Activated naive CD8-positive, alpha-beta T cell treated with anti-CD3 and anti-CD28 coated beads, Interleukin-2, amount 50 U/mL, for 24 hours (primary cell): Measurements from ENCODE around the gene TEX2.
A peak's percentile ranks its signal among the peaks of the same experiment; 100 is the strongest.
"Not testable (repeated sequence)": the region's sequence is repeated elsewhere in the genome, so short reads cannot be mapped to it uniquely, and the experiment has no call there.

Experiments
- ATAC-seq: fragments of 150-1000 bp; cut with Tn5 transposase; one replicate; pipeline ENCODE4 v1.10.0; 2021
- DNase-seq: peaks from one replicate; pipeline ENCODE4 v3.0.0; 2021
- H3K27ac Mint-ChIP-seq: one replicate; pipeline ENCODE4 v1.8.0; 2021; ENCODE audit warnings: mild to moderate bottlenecking, mixed read lengths
- H3K27me3 Mint-ChIP-seq: one replicate; pipeline ENCODE4 v1.8.0; 2021; ENCODE audit warnings: mixed read lengths
- H3K36me3 Mint-ChIP-seq: one replicate; pipeline ENCODE4 v1.8.0; 2021; ENCODE audit warnings: low read depth, mixed read lengths
- H3K4me1 Mint-ChIP-seq: one replicate; pipeline ENCODE4 v1.8.0; 2021; ENCODE audit warnings: mixed read lengths
- H3K4me3 Mint-ChIP-seq: one replicate; pipeline ENCODE4 v1.8.0; 2021; ENCODE audit warnings: mild to moderate bottlenecking, moderate library complexity, mixed read lengths
- H3K9me3 Mint-ChIP-seq: one replicate; pipeline ENCODE4 v1.8.0; 2021; ENCODE audit warnings: mixed read lengths

The TEX2 gene

DNA sequence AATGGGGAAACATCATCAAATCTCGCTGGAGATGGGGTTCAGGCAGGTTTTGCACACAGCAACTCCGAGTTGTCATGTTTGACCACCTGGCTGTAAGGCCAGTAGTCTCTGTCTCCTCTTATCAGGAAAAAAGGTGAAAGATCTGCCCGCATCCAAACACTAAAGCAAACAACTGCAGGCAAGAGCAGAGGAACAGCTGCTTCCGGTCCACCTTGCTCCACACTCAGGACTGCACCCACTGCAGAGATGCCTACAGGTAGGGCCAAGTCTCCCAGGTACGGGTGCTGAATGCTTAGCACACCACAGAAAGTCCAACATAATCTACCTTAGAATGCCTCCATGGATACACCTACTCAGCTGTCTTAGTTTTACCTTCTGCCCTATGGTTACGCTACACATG lies 7.3 kb downstream of the TEX2 start:
- Mint-ChIP-seq H3K4me1 (peaks cover 13% of the 10 kb centered on the region), H3K27me3 (no peaks in the 10 kb centered on the region), H3K36me3 (no peaks in the 10 kb centered on the region), H3K4me3 (no peak overlapping the region), H3K9me3 (no peaks in the 10 kb centered on the region), H3K27ac (no peak overlapping the region)
- DNase-seq (no peak), ATAC-seq (no peak)

DNA sequence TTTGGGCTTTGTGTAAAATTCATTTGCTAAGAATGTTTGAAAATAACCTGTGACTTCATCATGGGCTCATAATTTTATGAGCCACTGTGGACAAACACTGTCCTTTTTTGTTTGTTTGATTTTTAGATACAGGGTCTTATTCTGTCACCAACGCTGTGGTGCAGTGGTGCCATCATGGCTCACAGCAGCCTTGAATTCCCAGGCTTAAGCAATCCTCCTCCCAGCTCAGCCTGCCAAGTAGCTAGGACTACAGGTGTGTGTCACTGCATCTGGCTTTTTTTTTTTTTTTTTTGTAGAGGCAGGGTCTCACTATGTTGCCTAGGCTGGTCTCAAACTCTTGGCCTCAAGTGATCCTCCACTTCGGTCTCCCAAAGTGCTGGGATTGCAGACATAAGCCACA lies 8.3 kb downstream of the TEX2 start:
- DNase-seq (no peak), ATAC-seq (no peak)
- no peaks in the 10 kb centered on the region for H3K36me3 Mint-ChIP-seq
- peaks cover 4% of the 10 kb centered on the region for H3K4me1 Mint-ChIP-seq
- no peaks in the 10 kb centered on the region for H3K9me3 Mint-ChIP-seq
- H3K27me3 Mint-ChIP-seq = no peaks in the 10 kb centered on the region
- no peak overlapping the region for H3K27ac Mint-ChIP-seq
- H3K4me3 Mint-ChIP-seq = no peak overlapping the region

DNA sequence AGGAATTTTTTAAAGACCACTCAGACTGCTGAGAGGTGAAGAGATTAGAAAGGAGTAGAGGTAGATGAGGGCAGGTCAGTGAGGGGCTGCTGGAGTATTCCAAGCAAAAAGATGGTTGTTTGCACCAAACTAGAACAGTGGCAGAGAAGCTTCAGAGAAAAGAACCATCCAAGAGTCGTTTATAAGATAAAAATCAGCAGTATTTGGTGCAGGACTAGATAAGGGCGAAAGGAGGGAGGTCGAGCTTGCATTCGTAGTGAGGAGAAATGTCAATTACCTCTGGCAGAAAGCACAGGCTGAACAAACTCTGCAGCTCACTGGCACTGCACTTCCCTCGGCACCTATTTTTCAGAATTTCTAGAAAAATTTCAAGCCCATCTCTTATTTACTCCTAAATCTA lies 9.6 kb downstream of the TEX2 start:
- no peaks in the 10 kb centered on the region for H3K9me3 Mint-ChIP-seq
- H3K36me3 Mint-ChIP-seq = no peaks in the 10 kb centered on the region
- H3K4me3 Mint-ChIP-seq = no peak overlapping the region
- no peaks in the 10 kb centered on the region for H3K27me3 Mint-ChIP-seq
- peaks cover 3% of the 10 kb centered on the region for H3K4me1 Mint-ChIP-seq
- ATAC-seq (no peak), DNase-seq (no peak)
- no peak overlapping the region for H3K27ac Mint-ChIP-seq

DNA sequence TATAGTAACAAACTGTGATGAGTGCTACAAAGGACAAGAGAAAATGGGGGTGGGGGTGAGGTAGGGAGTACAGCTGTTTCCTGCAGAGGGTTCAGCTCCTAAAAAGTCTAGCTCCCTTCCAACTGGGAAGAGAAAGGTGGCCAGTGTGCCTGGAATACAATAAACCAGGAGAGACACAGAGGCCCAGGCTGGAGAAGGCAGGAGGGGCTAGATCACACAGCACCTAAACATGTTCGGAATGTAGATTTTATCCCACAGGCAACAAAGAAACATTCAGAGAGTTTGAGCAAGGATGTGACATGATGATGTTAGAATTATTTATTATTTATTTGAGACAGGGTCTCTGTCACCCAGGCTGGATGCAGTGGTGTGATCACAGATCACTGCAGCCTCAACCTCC lies 10.2 kb downstream of the TEX2 start:
- ATAC-seq (no peak), DNase-seq (no peak)
- no peak overlapping the region for H3K4me3 Mint-ChIP-seq
- H3K9me3 Mint-ChIP-seq = no peaks in the 10 kb centered on the region
- peaks cover 3% of the 10 kb centered on the region for H3K4me1 Mint-ChIP-seq
- no peak overlapping the region for H3K27ac Mint-ChIP-seq
- no peaks in the 10 kb centered on the region for H3K27me3 Mint-ChIP-seq
- no peaks in the 10 kb centered on the region for H3K36me3 Mint-ChIP-seq

DNA sequence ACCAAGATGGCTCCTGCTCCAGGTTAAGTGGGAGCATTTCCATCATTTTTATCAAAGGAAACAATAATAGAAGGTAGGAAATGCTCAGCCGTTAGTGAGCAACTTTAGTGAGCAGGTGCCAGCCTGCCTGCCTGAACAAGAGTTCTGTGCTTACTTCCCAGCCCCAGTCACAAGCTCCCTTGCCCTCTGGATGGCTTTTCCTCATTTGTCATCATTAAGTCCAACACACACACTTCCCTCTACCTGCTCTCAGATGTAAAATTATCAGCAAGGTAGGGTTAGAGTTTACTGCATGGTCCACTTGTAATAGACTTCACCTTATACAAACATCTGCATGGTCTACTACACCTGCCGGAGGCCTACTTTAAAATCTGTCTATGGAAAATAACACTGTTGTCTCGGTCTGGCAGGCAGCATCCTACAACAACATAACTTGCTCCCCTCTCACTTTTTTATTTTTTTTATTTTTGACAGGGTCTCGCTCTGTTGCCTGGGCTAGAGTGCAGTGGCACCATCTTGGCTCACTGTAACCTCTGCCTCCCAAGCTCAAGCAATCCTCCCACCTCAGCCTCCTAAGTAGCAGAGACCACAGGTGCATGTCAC lies 12.7 kb downstream of the TEX2 start:
- no peaks in the 10 kb centered on the region for H3K9me3 Mint-ChIP-seq
- no peaks in the 10 kb centered on the region for H3K36me3 Mint-ChIP-seq
- no peak overlapping the region for H3K4me3 Mint-ChIP-seq
- DNase-seq (no peak), ATAC-seq (no peak)
- no peak overlapping the region for H3K27ac Mint-ChIP-seq
- no peaks in the 10 kb centered on the region for H3K27me3 Mint-ChIP-seq
- no peaks in the 10 kb centered on the region for H3K4me1 Mint-ChIP-seq

DNA sequence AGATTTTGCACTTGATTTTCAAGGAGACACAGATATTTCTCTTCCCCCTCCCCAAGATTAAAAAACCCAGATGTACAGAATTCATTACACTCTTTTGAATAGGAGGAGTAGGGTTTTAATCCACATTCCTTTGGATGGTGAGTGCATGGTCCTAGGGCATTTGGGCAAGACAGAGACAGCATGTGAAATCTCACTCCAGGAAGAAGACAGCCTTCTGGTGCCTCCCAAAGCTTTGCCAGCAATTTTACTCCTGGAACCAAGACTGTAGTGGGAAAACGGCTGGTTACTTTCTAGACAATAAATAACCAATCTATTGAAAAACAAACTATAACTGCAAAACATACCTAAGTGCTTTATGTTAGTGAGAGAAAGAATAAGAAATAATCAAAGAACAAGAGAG lies 15.2 kb downstream of the TEX2 start:
- Mint-ChIP-seq H3K4me3 (no peak overlapping the region), H3K27me3 (no peaks in the 10 kb centered on the region), H3K4me1 (peaks cover 7% of the 10 kb centered on the region), H3K27ac (no peak overlapping the region), H3K36me3 (no peaks in the 10 kb centered on the region), H3K9me3 (no peaks in the 10 kb centered on the region)
- ATAC-seq = no peak
- DNase-seq = no peak

DNA sequence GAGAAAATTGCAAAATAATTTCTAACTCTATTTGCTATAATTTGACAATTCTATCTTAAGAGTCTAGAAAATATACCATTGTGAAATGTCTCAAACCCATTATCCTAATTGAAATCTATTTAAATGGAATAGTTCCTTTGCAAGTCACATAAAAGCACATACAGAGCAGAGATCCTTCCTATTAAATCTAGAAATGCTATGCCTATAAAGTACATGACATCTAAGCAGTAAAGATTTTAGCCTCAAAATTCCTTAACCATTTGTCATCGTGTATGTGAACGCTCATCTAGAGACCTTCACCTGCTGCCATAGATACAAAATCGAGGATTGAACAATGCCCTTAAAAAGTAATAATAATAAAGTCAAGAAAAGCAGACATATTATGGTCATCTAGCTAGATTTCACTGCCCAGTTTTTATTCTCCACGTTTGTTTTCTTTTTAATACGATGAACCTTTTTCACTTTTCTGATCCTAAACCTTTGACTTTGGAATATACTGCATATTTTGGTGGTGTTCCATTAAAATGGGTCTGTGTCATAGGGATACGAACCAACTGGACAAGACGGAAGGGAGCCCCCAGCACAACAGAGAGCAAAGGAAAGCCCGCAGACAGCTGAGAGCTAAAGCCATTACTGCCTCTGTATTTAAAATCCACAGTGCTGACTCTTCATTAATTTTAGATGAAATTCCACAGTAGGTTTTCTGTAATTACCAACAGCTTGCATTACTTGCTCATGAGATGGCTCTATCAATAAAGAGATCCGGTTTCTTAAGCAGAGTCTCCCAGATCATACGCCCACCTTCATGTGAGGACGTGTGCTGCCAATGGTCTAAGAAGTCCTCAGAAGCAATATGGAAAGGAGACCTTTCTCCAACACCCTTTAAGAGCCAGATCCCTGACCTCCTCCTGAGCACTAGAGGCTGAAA lies 17.6 kb downstream of the TEX2 start:
- H3K4me1 Mint-ChIP-seq = peaks cover 11% of the 10 kb centered on the region
- DNase-seq (no peak), ATAC-seq (no peak)
- H3K27me3 Mint-ChIP-seq = no peaks in the 10 kb centered on the region
- H3K4me3 Mint-ChIP-seq = no peak overlapping the region
- H3K27ac Mint-ChIP-seq = no peak overlapping the region
- no peaks in the 10 kb centered on the region for H3K9me3 Mint-ChIP-seq
- no peaks in the 10 kb centered on the region for H3K36me3 Mint-ChIP-seq

DNA sequence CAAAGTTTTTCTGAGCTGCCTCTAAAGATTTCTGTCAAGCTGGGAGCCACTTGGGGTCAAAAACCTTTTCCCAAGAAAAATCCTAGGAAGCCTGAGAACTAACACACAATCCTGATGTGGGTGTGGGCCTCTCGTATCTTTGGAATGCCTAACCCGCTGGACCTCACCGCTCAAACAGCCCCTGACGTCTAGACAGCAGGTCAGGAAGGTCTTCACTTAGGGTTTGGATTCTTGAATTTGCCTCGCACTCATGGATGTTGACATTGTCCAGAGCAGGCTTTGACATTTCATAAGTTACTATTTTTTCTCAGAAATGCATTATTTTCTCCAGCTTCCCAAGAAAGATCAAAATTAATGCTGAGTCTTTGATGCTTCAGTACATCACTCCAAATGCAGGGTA lies 18.9 kb downstream of the TEX2 start:
- H3K9me3 Mint-ChIP-seq = no peaks in the 10 kb centered on the region
- DNase-seq = no peak
- H3K27me3 Mint-ChIP-seq = no peaks in the 10 kb centered on the region
- H3K36me3 Mint-ChIP-seq = no peaks in the 10 kb centered on the region
- no peak overlapping the region for H3K27ac Mint-ChIP-seq
- H3K4me3 Mint-ChIP-seq = no peak overlapping the region
- peaks cover 20% of the 10 kb centered on the region for H3K4me1 Mint-ChIP-seq
- ATAC-seq = no peak

DNA sequence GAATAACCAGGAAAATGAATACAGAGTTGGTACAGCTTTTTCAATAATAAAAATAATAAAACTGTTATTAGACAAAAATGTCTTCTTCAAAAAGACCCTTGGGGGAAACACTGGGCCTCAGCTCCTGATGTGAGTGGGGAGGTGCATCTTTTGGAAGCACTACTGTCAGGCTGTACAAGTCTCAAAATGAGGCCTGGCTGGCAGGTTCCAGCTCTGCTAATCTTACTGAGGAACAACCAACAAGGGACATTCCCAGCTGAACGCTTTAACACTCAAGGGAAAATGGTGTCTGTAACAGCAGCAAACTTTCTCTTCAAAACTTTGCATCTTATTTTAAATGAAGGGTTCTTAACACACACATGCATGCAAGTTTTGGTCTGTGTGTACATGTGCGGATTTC lies 19.7 kb downstream of the TEX2 start:
- H3K9me3 Mint-ChIP-seq = no peaks in the 10 kb centered on the region
- H3K36me3 Mint-ChIP-seq = no peaks in the 10 kb centered on the region
- no peak for ATAC-seq
- no peaks in the 10 kb centered on the region for H3K27me3 Mint-ChIP-seq
- H3K4me3 Mint-ChIP-seq = no peak overlapping the region
- peaks cover 29% of the 10 kb centered on the region for H3K4me1 Mint-ChIP-seq
- DNase-seq = no peak
- H3K27ac Mint-ChIP-seq = no peak overlapping the region

DNA sequence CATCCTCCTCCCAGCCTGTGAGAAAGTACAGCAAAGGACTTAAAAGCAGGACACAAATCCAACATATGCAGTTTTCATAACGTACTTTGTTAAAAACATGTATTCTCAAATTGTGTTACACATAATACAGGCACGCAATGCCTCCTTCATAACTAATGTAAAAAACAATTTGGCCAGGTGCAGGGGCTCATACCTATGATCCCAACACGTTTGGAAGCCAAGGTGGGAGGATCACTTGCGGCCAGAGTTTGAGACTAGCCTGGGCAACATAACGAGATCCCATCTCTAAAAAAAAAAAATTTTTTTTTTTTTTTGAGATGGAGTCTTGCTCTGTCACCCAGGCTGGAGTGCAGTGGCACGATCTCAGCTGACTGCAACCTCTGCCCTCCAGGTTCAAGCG lies 20.4 kb downstream of the TEX2 start:
- Mint-ChIP-seq H3K27me3 (no peaks in the 10 kb centered on the region), H3K4me3 (no peak overlapping the region), H3K4me1 (peaks cover 36% of the 10 kb centered on the region), H3K27ac (no peak overlapping the region), H3K9me3 (no peaks in the 10 kb centered on the region), H3K36me3 (no peaks in the 10 kb centered on the region)
- no peak for DNase-seq
- no peak for ATAC-seq

DNA sequence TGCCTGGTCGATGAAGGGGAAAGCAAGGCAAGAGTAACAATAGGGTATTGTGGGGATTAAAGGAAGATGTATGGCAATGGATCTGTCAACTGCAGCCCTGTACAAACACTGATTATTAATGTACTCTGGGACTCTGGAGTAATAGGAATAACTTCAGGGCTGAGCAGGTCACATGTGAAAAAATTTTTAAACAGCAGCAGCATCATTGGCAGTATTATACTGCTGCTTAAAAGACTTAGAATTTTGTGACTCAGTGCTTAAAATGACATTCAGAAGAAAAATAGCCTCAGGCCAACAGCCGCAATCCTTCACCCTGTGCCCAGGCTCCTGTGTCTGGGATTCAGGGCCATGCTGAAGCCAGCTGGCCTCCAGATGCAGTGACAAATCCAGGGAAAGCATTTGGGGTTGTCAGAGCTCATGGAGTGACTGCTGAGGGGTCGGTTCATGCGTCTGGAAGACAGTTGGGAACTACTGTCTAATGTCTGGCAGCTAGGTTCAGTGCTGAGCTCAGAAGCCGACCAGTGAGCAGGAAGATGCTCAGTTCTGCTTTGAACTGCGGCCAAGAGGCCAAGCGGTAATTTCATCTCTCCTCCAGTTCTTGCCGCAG lies 22.2 kb downstream of the TEX2 start:
- no peaks in the 10 kb centered on the region for H3K9me3 Mint-ChIP-seq
- no peaks in the 10 kb centered on the region for H3K27me3 Mint-ChIP-seq
- ATAC-seq = no peak
- H3K36me3 Mint-ChIP-seq = peaks cover 2% of the 10 kb centered on the region
- H3K27ac Mint-ChIP-seq = no peak overlapping the region
- H3K4me1 Mint-ChIP-seq = peaks cover 46% of the 10 kb centered on the region
- H3K4me3 Mint-ChIP-seq = no peak overlapping the region
- no peak for DNase-seq

DNA sequence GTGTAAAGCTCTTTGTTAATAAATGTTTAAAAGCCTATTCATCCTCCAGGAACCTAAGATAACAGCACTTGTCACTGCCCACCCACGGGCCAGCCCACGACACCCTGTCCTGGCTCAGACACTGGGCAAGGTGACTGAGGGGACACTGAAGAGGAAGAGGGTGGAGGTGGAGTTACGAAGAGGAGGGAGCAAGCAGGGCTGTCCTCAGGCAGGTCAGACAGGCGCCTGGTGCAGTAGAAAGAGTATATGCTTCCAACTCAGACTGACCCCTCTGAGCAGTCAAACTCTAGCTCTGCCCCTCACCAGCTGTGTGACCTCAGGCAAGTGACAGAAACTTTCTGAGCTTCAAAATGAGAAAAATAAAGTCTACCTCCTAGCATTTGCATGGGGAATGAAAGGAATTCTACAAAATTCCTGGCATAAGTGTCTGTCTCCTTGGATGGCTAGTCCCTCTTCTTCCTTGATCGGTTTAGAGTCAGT lies 22.8 kb downstream of the TEX2 start:
- Mint-ChIP-seq H3K4me3 (no peak overlapping the region), H3K27me3 (no peaks in the 10 kb centered on the region), H3K36me3 (peaks cover 2% of the 10 kb centered on the region), H3K4me1 (peaks cover 46% of the 10 kb centered on the region), H3K9me3 (no peaks in the 10 kb centered on the region), H3K27ac (no peak overlapping the region)
- ATAC-seq (no peak), DNase-seq (no peak)

DNA sequence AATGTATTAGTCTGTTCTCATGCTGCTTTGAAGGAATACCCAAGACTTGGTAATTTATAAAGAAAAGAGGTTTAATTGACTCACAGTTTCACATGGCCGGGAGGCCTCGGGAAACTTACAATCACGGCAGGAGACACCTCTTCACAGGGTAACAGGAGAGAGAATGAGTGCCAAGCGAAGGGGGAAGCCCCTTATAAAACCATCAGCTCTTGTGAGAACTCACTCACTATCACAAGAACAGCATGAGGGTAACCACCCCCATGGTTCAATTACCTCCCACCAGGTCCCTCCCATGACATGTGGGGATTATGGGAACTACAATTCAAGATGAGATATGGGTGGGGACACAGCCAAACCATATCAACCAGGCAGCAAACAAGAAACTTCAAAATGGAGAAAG lies 24.6 kb downstream of the TEX2 start:
- H3K27ac Mint-ChIP-seq = peak overlapping the region; percentile 69
- H3K27me3 Mint-ChIP-seq, H3K36me3 Mint-ChIP-seq, H3K9me3 Mint-ChIP-seq: not testable (repeated sequence)
- peaks cover 39% of the 10 kb centered on the region for H3K4me1 Mint-ChIP-seq
- peak overlapping the region; percentile 22 for H3K4me3 Mint-ChIP-seq
- DNase-seq = peak; percentile 54
- peak; percentile 96 for ATAC-seq

DNA sequence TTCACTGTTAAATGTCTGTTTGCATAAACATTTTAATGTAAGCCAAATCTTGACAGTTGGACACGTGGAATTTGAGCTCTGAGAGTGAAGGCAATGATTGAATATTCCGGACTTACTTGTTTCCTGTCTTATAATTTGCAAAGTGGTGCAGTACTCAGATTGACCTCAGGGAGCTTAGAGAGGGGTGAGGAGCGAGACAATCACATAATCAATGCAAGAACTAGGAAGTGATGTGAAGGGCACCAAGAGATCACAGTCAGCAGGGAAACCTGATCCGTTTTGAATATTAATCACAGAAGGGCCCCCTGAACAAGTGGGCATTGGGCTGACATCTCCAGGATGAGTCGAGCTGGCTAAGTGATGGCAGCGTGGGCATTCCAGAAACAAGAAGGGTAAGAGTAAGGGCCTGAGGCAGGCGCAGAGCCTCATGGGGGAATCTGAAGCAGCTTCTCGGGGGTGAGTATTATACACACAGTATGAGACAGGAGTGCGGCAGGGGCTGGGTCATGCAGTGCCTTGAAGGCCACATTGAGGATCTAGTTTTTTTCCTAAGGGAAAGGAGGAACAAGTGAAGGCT lies 26.1 kb downstream of the TEX2 start:
- Mint-ChIP-seq H3K4me1 (peaks cover 39% of the 10 kb centered on the region), H3K36me3 (peaks cover 5% of the 10 kb centered on the region), H3K9me3 (no peaks in the 10 kb centered on the region), H3K27me3 (no peaks in the 10 kb centered on the region), H3K27ac (peak overlapping the region; percentile 1), H3K4me3 (no peak overlapping the region)
- DNase-seq = no peak
- no peak for ATAC-seq

DNA sequence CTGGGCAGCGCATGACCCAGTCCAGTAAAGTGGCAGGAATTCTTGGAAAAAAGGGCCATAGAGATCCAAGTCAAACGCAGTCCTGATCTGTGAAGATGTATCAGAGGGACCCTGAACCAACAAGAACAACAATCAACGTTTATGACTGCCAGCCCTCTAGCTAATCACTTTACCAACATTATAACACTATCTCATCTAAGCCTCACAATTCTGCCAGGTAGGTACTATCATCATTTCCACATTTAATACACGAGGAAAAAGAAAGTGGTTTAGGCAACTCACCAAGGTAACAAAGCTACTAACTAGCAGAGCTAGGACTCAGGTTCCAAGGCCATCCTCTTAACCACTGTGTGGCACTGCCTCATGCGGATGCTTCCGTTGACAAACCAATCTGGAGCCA lies 28.1 kb downstream of the TEX2 start:
- H3K27me3 Mint-ChIP-seq = no peaks in the 10 kb centered on the region
- DNase-seq (no peak), ATAC-seq (no peak)
- no peaks in the 10 kb centered on the region for H3K9me3 Mint-ChIP-seq
- H3K4me1 Mint-ChIP-seq = peaks cover 30% of the 10 kb centered on the region
- peaks cover 5% of the 10 kb centered on the region for H3K36me3 Mint-ChIP-seq
- no peak overlapping the region for H3K4me3 Mint-ChIP-seq
- no peak overlapping the region for H3K27ac Mint-ChIP-seq
